B cell (primary cell): ENCODE data around the gene F12.

Experiments
- EZH2 ChIP-seq: IDR thresholded peaks from 2 replicates; pipeline ENCODE4 v1.6.1; 2012; ENCODE audit warnings: borderline replicate concordance, low read depth, mild to moderate bottlenecking, moderate library complexity, low read length; ENCODE audit not compliant: insufficient read depth, poor library complexity, severe bottlenecking
- TF ChIP-seq, protein P1 (sequence below): fragments of 200-600 bp; IDR thresholded peaks from one replicate; pipeline ENCODE4 v1.8.0; 2022; ENCODE audit warnings: antibody characterized with exemption, mild to moderate bottlenecking

DNA sequence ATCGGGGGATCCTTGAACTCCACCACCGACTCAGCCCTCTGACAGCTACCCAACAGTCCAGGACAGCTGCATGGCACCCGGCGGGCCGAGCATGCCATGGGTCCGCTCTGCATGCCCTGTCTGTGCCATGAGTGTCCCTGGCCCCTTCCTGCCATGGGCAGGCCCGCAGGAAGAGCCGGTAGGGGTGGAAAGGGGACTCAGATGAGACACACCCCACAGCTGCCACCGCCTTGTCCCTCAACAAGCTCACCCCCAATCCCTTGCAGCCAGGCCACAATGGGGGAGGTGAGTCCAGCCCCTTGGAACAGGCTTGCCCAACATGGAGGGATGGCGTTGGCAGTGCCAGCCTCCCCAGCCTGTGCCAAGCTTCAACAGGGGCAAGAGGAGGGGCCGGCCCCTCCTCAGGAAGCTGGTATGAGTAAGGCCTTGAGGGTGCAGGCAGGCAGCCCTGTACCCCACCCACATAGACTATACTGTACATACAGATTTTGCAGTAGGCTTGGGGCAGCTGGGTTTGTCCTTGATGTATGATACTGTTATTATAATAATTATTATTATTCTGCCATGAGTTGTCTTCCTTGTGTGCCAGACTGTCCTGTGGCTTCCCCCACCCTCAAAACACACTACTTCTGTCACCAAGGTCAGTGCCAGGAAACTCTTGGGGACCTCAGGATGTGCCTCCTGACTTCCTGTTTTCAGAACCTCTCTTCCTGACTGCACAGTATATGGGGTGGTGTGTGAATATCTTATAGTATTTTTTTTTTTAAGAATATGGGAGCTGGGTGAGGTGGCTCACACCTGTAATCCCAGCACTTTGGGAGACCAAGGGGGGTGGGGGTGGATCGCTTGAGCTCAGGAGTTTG, 37.1 kb downstream of the F12 start:
- no peak for TF ChIP-seq EZH2
- TF ChIP-seq, protein P1, sequence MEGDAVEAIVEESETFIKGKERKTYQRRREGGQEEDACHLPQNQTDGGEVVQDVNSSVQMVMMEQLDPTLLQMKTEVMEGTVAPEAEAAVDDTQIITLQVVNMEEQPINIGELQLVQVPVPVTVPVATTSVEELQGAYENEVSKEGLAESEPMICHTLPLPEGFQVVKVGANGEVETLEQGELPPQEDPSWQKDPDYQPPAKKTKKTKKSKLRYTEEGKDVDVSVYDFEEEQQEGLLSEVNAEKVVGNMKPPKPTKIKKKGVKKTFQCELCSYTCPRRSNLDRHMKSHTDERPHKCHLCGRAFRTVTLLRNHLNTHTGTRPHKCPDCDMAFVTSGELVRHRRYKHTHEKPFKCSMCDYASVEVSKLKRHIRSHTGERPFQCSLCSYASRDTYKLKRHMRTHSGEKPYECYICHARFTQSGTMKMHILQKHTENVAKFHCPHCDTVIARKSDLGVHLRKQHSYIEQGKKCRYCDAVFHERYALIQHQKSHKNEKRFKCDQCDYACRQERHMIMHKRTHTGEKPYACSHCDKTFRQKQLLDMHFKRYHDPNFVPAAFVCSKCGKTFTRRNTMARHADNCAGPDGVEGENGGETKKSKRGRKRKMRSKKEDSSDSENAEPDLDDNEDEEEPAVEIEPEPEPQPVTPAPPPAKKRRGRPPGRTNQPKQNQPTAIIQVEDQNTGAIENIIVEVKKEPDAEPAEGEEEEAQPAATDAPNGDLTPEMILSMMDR: no peak
